Calu3 (cell line): ENCODE results near the gene ZNF425. TPM values are rescaled to one million over a fixed set of nuclear protein-coding genes. Genes with fewer than 3 reads are reported as not detected.
A peak's percentile ranks its signal among the peaks of the same experiment; 100 is the strongest.

Experiments
- Bru-seq: library from RNA; stranded (reverse); fragments of 400-500 nt; gene quantifications from one replicate; lab custom pipeline; 2021; lab: Mats Ljungman, UMichigan
- BruChase-seq, 2 experiments: library from RNA; stranded (reverse); fragments of 400-500 nt; gene quantifications; one replicate each; lab custom pipeline; 2021; lab: Mats Ljungman, UMichigan
- BruUV-seq: library from RNA; stranded (reverse); fragments of 400-500 nt; replicated peaks from 2 replicates; lab custom pipeline; 2021; lab: Mats Ljungman, UMichigan
- CTCF ChIA-PET: fragments of 300-600 bp; sonication (Branson Sonifier 250); formaldehyde crosslinking; loops from one replicate; lab custom pipeline; 2022; ENCODE audit warnings: antibody characterized with exemption; lab: Charles Lee
- DNase-seq: peaks from one replicate; pipeline ENCODE4 v3.0.0; 2022
- H3K27ac Mint-ChIP-seq: one replicate; pipeline ENCODE4 v1.8.0; 2022; ENCODE audit warnings: mixed read lengths; ENCODE audit not compliant: unreplicated experiment
- H3K27me3 Mint-ChIP-seq: one replicate; pipeline ENCODE4 v1.8.0; 2022; ENCODE audit warnings: mixed read lengths; ENCODE audit not compliant: unreplicated experiment
- H3K36me3 Mint-ChIP-seq: one replicate; pipeline ENCODE4 v1.8.0; 2022; ENCODE audit warnings: mild to moderate bottlenecking, moderate library complexity, mixed read lengths; ENCODE audit not compliant: insufficient read depth, unreplicated experiment
- H3K4me1 Mint-ChIP-seq: one replicate; pipeline ENCODE4 v1.8.0; 2022; ENCODE audit warnings: mild to moderate bottlenecking, low read depth, mixed read lengths; ENCODE audit not compliant: unreplicated experiment
- H3K4me3 Mint-ChIP-seq: one replicate; pipeline ENCODE4 v1.8.0; 2022; ENCODE audit warnings: mild to moderate bottlenecking, low read depth, moderate library complexity, mixed read lengths; ENCODE audit not compliant: unreplicated experiment
- H3K9me3 Mint-ChIP-seq: one replicate; pipeline ENCODE4 v1.8.0; 2022; ENCODE audit warnings: low read depth, mixed read lengths; ENCODE audit not compliant: unreplicated experiment
- intact Hi-C: fragments of 100-400 bp; cut with micrococcal nuclease; formaldehyde crosslinking; loops from one replicate; pipeline ENCODE4 v1.10.0; 2022; ENCODE audit not compliant: unreplicated experiment
- long read RNA-seq: library from polyadenylated mRNA; stranded (forward); transcript quantifications from one replicate; pipeline ENCODE4 v2.0.0, GENCODE V29; 2022
- total RNA-seq: library from RNA; stranded (reverse); gene quantifications from 2 replicates; pipeline ENCODE4 v1.2.3, GENCODE V29; 2022
- TF ChIP-seq, protein P1 (sequence below): fragments of 200-600 bp; IDR thresholded peaks from one replicate; pipeline ENCODE4 v1.8.0; 2022; ENCODE audit warnings: antibody characterized with exemption; ENCODE audit not compliant: unreplicated experiment

ZNF425 gene, protein sequence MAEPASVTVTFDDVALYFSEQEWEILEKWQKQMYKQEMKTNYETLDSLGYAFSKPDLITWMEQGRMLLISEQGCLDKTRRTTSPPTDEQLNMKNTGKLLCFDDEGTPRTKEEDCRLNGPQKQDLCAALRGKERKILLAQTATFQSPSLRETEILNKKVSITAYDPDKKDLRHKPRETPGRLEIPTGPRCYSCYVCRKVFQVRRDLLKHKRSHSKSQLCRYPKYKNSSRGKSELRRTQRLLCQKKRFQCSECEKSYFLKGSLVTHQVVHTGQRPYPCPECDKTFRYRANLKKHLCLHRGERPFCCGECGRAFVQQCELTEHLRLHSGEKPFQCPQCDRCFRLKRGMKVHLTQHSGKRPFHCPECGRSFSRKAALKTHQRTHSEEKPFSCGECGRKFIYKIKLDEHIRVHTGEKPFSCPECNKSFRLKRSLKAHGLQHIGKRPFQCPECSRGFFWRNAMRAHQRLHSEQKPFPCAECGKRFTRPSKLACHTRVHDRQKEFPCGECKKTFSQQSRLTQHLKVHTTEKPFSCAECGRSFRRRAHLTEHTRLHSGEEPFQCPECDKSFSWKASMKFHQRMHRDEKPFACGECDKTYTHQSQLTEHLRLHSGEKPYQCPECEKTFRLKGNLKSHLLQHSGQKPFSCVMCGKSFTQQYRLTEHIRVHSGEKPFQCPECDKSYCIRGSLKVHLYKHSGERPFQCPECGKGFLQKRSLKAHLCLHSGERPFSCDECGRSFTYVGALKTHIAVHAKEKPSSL
- total RNA-seq (1.0 and 1.5 TPM in 2 replicates), Bru-seq, nascent RNA (percentile 40 among the genes with signal in this experiment), BruChase-seq, experiment 1, labeled RNA remaining after a 6-hour chase (percentile 44 among the genes with signal in this experiment), BruChase-seq, experiment 2, labeled RNA remaining after a 2-hour chase (percentile 40 among the genes with signal in this experiment)
- long read RNA-seq, partial matches to known transcripts, result 0 of 3 reads
- long read RNA-seq, other reads (novel, unspliced or antisense), result 1 of 3 reads

DNA sequence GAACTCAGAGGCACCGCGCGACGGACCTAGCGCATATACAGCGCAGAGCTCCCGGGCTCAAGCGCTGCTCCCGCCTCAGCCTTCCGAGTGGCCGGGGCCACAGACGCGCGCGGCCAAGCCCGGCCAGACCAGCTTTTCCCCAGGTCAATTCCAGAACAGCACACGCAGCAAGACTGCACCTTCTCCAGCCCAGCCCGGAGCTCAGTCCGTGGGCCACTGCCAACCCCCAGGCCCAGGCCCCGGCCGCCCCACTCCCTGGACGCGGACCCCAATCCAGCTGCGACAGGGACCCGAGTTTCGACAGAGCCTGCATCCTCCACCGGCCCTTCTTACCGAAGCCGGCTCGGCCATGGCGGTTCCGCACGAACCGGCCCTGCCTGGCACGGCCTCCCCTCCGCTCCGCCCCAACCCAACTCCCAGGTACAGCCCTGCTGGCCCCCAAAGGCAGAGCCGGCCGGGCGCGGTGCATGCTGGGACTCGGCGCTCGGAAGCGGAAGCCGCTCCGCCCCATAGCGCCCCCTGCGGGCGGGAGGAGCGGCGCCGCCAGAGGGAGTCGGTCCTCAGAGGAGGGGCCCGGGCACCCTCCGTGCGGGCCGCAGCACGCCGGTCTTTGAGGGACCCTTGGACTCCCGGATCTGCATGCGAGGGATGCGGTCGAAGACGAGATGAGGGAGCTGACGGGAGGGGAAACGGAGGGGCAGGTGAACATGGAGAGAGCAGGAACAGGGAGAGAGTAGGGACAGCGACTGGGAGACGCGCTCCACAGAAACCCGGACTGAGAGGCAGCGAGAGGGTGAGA lies at the start of gene ZNF425:
TSS of gene ZNF425 (minus strand) at position 462 of the 799 bp plus-strand sequence. CDS start at position 351, 111 bp downstream.
- peaks cover 3% of the 10 kb centered on the region for H3K9me3 Mint-ChIP-seq
- intact Hi-C loops, result loop anchor here (2.0 to 5.0 kb wide), 2 partner anchors 19 to 71 kb away; partner anchors contain the start of gene ZNF282
- peak within 1 kb of the TSS; percentile 82 for H3K4me3 Mint-ChIP-seq
- H3K36me3 Mint-ChIP-seq, result peaks cover 46% of the 10 kb centered on the region
- CTCF ChIA-PET, result interaction anchor here (0.8 to 1.8 kb wide), 7 partner anchors 21 to 159 kb away, joined by 3 to 13 read pairs (median 3); partner anchors contain the start of genes ZNF398 and ZNF783
- no TSS peak for BruUV-seq
- H3K27ac Mint-ChIP-seq, result peak within 1 kb of the TSS; percentile 77
- DNase-seq, result peak; percentile 96
- TF ChIP-seq, protein P1, sequence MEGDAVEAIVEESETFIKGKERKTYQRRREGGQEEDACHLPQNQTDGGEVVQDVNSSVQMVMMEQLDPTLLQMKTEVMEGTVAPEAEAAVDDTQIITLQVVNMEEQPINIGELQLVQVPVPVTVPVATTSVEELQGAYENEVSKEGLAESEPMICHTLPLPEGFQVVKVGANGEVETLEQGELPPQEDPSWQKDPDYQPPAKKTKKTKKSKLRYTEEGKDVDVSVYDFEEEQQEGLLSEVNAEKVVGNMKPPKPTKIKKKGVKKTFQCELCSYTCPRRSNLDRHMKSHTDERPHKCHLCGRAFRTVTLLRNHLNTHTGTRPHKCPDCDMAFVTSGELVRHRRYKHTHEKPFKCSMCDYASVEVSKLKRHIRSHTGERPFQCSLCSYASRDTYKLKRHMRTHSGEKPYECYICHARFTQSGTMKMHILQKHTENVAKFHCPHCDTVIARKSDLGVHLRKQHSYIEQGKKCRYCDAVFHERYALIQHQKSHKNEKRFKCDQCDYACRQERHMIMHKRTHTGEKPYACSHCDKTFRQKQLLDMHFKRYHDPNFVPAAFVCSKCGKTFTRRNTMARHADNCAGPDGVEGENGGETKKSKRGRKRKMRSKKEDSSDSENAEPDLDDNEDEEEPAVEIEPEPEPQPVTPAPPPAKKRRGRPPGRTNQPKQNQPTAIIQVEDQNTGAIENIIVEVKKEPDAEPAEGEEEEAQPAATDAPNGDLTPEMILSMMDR, result peak; percentile 91
- H3K4me1 Mint-ChIP-seq, result peaks cover 18% of the 10 kb centered on the region
- no peaks in the 10 kb centered on the region for H3K27me3 Mint-ChIP-seq

DNA sequence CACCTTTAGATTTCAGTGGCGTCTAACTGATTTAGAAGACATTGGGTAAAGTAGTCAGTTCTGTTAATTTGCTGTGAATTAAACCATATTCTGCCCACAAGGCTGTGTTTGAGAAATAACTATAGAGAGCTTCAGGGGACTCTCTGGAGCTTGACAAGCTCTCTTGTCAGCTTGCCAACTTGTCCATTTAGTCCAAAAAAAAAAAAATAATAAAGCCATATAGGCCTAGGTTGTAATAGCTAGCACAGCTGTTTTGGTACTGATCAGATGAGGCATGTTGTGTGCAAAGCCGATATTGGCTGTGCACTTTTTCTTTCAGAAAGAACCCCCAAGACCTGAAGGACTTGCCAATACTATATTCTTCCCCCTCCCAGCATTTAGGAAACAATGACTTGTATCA lies 49.0 kb upstream of the ZNF425 start:
- Mint-ChIP-seq H3K4me1 (no peaks in the 10 kb centered on the region), H3K4me3 (no peak overlapping the region), H3K9me3 (no peaks in the 10 kb centered on the region), H3K27me3 (no peaks in the 10 kb centered on the region), H3K36me3 (peaks cover 33% of the 10 kb centered on the region), H3K27ac (no peak overlapping the region)
- DNase-seq, result no peak
- BruUV-seq, result no TSS peak
- TF ChIP-seq, protein P1, result no peak
- CTCF ChIA-PET, result no interaction called here
- intact Hi-C loops, result no loop called here

DNA sequence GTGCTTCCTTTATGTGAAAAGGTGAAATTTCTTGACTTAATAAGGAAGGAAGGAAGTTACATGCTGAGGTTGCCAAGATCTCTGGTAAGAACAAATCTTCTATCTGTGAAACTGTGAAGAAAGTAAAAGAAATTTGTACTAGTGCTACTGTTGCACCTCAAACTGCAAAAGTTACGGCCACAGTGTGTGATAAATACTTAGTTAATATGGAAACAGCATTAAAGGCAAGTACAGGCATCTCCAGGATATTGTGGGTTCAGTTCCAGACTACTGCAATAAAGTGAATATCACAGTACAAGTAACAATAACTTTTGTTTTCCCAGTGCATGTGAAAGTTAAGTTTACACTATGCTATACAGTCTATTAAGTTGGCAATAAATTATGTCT lies 46.4 kb upstream of the ZNF425 start:
- H3K4me3 Mint-ChIP-seq, result no peak overlapping the region
- no peak overlapping the region for H3K27ac Mint-ChIP-seq
- BruUV-seq, result no TSS peak
- DNase-seq, result no peak
- intact Hi-C loops, result no loop called here
- TF ChIP-seq, protein P1, result no peak
- CTCF ChIA-PET, result no interaction called here
- no peaks in the 10 kb centered on the region for H3K9me3 Mint-ChIP-seq
- no peaks in the 10 kb centered on the region for H3K4me1 Mint-ChIP-seq
- H3K27me3 Mint-ChIP-seq, result no peaks in the 10 kb centered on the region
- peaks cover 39% of the 10 kb centered on the region for H3K36me3 Mint-ChIP-seq
